GM21447 (cell line): ENCODE results near the gene SEC16A.
"Not testable (repeated sequence)": the region's sequence is repeated elsewhere in the genome, so short reads cannot be mapped to it uniquely, and the experiment has no call there.

Experiments
- ATAC-seq: cut with Tn5 transposase; IDR thresholded peaks from one replicate; pipeline ENCODE4 v1.9.1; 2021; ENCODE audit not compliant: unreplicated experiment

Gene SEC16A

GRCh38 chr9:136425367-136425766 lies 57.5 kb downstream of the SEC16A start:
- not testable (repeated sequence) for ATAC-seq

- ATAC-seq = no peak
Observed at GRCh38 chr9:136424750-136425362, 58.0 kb downstream of the SEC16A start.

- no peak for ATAC-seq
Observed at GRCh38 chr9:136423432-136424146, 59.3 kb downstream of the SEC16A start.

- no peak for ATAC-seq
Observed at GRCh38 chr9:136422876-136423275, 60.0 kb downstream of the SEC16A start.

GRCh38 chr9:136421791-136422190 lies 61.0 kb downstream of the SEC16A start:
- ATAC-seq = no peak

- ATAC-seq = no peak
Observed at GRCh38 chr9:136419092-136419420, 63.8 kb downstream of the SEC16A start.

GRCh38 chr9:136418182-136419091 lies 64.4 kb downstream of the SEC16A start:
- ATAC-seq = no peak

- no peak for ATAC-seq
Observed at GRCh38 chr9:136416914-136417313, 65.9 kb downstream of the SEC16A start.

GRCh38 chr9:136416427-136416826 lies 66.4 kb downstream of the SEC16A start:
- ATAC-seq = no peak

- no peak for ATAC-seq
Observed at GRCh38 chr9:136412962-136413361, 69.9 kb downstream of the SEC16A start.

- no peak for ATAC-seq
Observed at GRCh38 chr9:136411378-136411777, 71.5 kb downstream of the SEC16A start.

- peak; percentile 77 for ATAC-seq
Observed at GRCh38 chr9:136410500-136411287, 72.1 kb downstream of the SEC16A start, which contains the start of the genes ENTR1 and PMPCA. Gene ENTR1, minus strand, starts transcription at chr9:136410614. Its CDS starts 217 bp downstream, at chr9:136410397. Gene PMPCA, plus strand, starts transcription at chr9:136410658. Its CDS starts 11 bp downstream, at chr9:136410669.

- peak; percentile 23 for ATAC-seq
Observed at GRCh38 chr9:136409557-136410455, 73.0 kb downstream of the SEC16A start.

GRCh38 chr9:136407911-136408310 lies 74.9 kb downstream of the SEC16A start:
- no peak for ATAC-seq

- not testable (repeated sequence) for ATAC-seq
Observed at GRCh38 chr9:136407061-136407460, 75.8 kb downstream of the SEC16A start.

- not testable (repeated sequence) for ATAC-seq
Observed at GRCh38 chr9:136405904-136406303, 76.9 kb downstream of the SEC16A start.

- no peak for ATAC-seq
Observed at GRCh38 chr9:136405481-136405880, 77.4 kb downstream of the SEC16A start.

- no peak for ATAC-seq
Observed at GRCh38 chr9:136404801-136405136, 78.1 kb downstream of the SEC16A start.

- no peak for ATAC-seq
Observed at GRCh38 chr9:136403915-136404800, 78.7 kb downstream of the SEC16A start.
